GM12892 (cell line): ENCODE results near the gene NUMBL.
"Not testable (repeated sequence)": the region's sequence is repeated elsewhere in the genome, so short reads cannot be mapped to it uniquely, and the experiment has no call there.

Source experiments
- DNase-seq: peaks from one replicate; pipeline ENCODE4 v3.0.0; 2011; ENCODE audit not compliant: insufficient read length
- FAIRE-seq: peaks from 2 replicates; lab custom pipeline; 2011; peaks lifted over from hg19 to GRCh38; lab: Jason Lieb, UNC
- POLR2A ChIP-seq: IDR thresholded peaks from 2 replicates; pipeline ENCODE4 v1.6.1; 2011; ENCODE audit warnings: low read depth, low read length, control low read depth
- POLR2AphosphoS5 ChIP-seq: IDR thresholded peaks from 2 replicates; pipeline ENCODE4 v1.6.1; 2011; ENCODE audit warnings: low read depth, low read length, control low read depth
- TAF1 ChIP-seq: IDR thresholded peaks from 2 replicates; pipeline ENCODE4 v1.6.1; 2011; ENCODE audit warnings: low read depth, mild to moderate bottlenecking, control low read depth, low read length, borderline replicate concordance

Gene NUMBL

GRCh38 chr19:40630571-40631160, 59.8 kb downstream of the NUMBL start:
- FAIRE-seq, result no peak
- TF ChIP-seq POLR2A (no peak), POLR2AphosphoS5 (no peak), TAF1 (no peak)
- no peak for DNase-seq

- DNase-seq (no peak), FAIRE-seq (no peak)
- TF ChIP-seq POLR2A, result no peak
- no peak for TF ChIP-seq POLR2AphosphoS5
- TF ChIP-seq TAF1, result no peak
These were observed 61.1 kb downstream of the NUMBL start for GRCh38 chr19:40629346-40629745.

- DNase-seq (no peak), FAIRE-seq (no peak)
- TF ChIP-seq POLR2AphosphoS5 (no peak), TAF1 (no peak)
These were observed 62.8 kb downstream of the NUMBL start for GRCh38 chr19:40627486-40628279.

DNA sequence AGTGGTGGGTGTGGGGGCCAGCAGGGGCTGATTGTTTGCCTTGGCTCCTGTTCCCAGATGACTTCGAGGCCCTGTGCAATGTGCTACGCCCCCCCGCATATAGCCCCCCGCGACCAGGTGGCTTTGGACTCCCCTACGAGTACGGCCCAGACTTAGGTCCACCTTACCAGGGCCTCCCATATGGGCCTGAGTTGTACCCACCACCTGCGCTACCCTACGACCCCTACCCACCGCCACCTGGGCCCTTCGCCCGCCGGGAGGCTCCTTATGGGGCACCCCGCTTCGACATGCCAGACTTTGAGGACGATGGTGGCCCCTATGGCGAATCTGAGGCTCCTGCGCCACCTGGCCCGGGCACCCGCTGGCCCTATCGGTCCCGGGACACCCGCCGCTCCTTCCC, 63.5 kb downstream of the NUMBL start:
- FAIRE-seq (no peak), DNase-seq (no peak)
- TF ChIP-seq POLR2AphosphoS5, result no peak
- no peak for TF ChIP-seq POLR2A
- TF ChIP-seq TAF1, result no peak

- DNase-seq (no peak), FAIRE-seq (no peak)
- TF ChIP-seq TAF1 (no peak), POLR2AphosphoS5 (no peak), POLR2A (no peak)
These were observed 64.9 kb downstream of the NUMBL start for GRCh38 chr19:40625406-40626120.

DNA sequence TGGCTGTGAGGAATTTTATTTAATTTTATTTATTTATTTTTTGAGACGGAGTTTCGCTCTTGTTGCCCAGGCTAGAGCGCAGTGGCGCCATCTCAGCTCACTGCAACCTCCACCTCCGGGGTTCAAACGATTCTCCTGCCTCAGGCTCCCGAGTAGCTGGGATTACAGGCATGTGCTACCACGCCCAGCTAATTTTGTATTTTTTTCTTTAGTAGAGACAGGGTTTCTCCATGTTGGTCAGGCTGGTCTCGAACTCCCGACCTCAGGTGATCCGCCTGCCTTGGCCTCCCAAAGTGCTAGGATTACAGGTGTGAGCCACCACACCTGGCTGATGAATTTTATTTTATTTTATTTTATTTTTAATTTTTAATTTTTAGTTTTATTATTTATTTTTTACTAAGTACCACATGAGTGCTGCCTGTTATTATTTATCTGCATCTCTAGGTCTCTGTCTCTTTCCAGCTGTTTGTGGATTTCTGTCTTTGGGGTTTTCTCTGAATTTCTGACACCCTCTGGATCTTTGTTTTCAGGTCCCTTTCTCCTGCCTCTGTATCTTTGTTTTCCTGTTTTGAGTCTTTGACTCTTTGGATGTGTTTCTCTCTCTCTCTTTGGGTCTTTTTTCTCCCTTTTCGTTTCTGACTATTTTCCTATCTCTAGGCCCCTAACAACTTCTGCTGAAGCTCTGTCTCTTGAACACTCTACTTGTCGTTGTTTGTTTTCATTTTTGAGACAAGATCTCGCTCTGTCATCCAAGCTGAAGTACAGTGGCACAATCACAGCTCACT, 65.9 kb downstream of the NUMBL start:
- not testable (repeated sequence) for FAIRE-seq, DNase-seq

- DNase-seq (no peak), FAIRE-seq (no peak)
These were observed 66.8 kb downstream of the NUMBL start for GRCh38 chr19:40623403-40624251.

GRCh38 chr19:40622773-40623075, 67.7 kb downstream of the NUMBL start:
- TF ChIP-seq TAF1 (no peak), POLR2A (no peak), POLR2AphosphoS5 (no peak)
- no peak for FAIRE-seq
- DNase-seq, result no peak

More at GRCh38 chr19:40623403-40624251, 66.8 kb downstream of the NUMBL start:
- TF ChIP-seq POLR2A (no peak), TAF1 (no peak), POLR2AphosphoS5 (no peak)

- TF ChIP-seq POLR2A, result no peak
- no peak for TF ChIP-seq POLR2AphosphoS5
- TF ChIP-seq TAF1, result no peak
- DNase-seq (no peak), FAIRE-seq (no peak)
These were observed 68.3 kb downstream of the NUMBL start for GRCh38 chr19:40621966-40622772.

GRCh38 chr19:40621283-40621682, 69.2 kb downstream of the NUMBL start:
- no peak for TF ChIP-seq POLR2AphosphoS5
- no peak for TF ChIP-seq POLR2A
- TF ChIP-seq TAF1, result no peak
- no peak for DNase-seq
- FAIRE-seq, result no peak

DNA sequence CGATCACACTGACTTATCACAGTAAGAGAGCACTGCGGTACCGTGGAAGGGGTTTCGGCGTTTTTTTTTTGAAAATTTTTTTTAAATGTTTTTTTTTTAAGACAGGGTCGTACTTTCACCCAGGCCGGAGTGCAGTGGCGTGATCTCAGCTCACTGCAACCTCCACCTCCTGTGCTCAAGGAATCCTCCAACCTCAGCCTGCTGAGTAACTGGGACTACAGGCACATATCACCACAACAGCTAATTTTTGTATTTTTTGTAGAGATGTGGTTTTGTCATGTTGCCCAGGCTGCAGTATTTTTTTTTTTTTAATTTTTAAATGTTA, 70.3 kb downstream of the NUMBL start:
- DNase-seq, result no peak
- no peak for FAIRE-seq
- TF ChIP-seq POLR2A, result no peak
- TF ChIP-seq TAF1, result no peak
- no peak for TF ChIP-seq POLR2AphosphoS5
